GM12873 (cell line): ENCODE measurements around the gene CNOT8.

Experiments
- TF ChIP-seq, protein P1 (sequence below): IDR thresholded peaks from 2 replicates; pipeline ENCODE4 v1.5.1; 2012; ENCODE audit warnings: low read depth, mild to moderate bottlenecking, moderate library complexity, low read length, control low read depth; ENCODE audit not compliant: insufficient read depth; ENCODE audit errors: missing control alignments

CNOT8 gene

DNA sequence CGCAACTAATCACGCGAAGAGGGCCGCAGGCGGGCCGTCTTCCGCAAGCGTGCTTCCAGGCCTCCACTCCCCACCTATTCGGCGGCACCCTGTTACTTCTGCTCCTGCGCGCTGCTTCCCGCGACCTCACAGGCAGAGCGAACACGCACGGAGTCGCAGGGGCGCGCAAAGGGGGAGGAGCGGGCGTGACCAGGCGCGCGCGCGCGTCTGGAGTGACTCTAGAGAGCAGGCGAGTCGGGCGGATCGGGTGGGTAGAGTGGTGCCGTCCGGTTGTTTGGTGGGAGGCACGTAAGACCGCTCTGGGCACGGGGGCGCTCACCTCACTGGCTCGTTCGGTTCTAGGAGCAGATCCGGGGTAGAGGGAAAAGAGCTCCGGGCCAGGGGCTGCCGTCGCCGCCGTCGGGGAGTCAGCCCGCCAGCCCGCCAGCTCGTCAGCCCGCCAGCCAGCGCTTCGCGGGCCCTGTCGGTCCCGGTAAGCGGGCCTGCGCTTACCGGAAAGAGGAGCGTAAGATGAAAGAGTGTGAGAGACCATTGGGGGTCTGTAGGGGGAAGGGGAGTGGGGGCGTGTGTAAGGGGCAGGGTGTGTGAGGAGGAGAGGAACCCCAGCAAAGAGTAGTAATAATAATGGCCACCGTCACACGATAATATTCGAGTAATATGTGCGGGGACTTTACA lies at the start of gene CNOT8:
CNOT8 (plus strand) TSS at position 331 of the 675 bp plus-strand sequence. CDS start 4,652 bp downstream, outside the sequence.
- TF ChIP-seq, protein P1, sequence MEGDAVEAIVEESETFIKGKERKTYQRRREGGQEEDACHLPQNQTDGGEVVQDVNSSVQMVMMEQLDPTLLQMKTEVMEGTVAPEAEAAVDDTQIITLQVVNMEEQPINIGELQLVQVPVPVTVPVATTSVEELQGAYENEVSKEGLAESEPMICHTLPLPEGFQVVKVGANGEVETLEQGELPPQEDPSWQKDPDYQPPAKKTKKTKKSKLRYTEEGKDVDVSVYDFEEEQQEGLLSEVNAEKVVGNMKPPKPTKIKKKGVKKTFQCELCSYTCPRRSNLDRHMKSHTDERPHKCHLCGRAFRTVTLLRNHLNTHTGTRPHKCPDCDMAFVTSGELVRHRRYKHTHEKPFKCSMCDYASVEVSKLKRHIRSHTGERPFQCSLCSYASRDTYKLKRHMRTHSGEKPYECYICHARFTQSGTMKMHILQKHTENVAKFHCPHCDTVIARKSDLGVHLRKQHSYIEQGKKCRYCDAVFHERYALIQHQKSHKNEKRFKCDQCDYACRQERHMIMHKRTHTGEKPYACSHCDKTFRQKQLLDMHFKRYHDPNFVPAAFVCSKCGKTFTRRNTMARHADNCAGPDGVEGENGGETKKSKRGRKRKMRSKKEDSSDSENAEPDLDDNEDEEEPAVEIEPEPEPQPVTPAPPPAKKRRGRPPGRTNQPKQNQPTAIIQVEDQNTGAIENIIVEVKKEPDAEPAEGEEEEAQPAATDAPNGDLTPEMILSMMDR, result no peak

DNA sequence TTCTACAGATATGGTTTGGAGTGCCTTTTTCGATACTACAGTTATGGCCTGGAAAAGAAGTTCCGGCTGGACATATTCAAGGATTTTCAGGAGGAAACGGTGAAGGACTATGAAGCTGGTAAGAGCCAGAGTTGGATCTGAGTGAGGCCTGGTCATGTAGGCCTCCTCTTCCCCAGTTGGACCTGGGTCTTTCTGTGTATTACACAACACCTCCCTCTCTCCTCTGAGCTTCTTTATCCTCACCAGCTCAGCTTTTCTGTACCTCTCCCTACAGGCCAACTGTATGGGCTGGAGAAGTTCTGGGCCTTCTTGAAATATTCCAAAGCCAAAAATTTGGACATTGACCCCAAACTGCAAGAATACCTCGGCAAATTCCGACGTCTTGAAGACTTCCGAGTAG lies 47.2 kb upstream of the CNOT8 start:
- TF ChIP-seq, protein P1, result no peak

DNA sequence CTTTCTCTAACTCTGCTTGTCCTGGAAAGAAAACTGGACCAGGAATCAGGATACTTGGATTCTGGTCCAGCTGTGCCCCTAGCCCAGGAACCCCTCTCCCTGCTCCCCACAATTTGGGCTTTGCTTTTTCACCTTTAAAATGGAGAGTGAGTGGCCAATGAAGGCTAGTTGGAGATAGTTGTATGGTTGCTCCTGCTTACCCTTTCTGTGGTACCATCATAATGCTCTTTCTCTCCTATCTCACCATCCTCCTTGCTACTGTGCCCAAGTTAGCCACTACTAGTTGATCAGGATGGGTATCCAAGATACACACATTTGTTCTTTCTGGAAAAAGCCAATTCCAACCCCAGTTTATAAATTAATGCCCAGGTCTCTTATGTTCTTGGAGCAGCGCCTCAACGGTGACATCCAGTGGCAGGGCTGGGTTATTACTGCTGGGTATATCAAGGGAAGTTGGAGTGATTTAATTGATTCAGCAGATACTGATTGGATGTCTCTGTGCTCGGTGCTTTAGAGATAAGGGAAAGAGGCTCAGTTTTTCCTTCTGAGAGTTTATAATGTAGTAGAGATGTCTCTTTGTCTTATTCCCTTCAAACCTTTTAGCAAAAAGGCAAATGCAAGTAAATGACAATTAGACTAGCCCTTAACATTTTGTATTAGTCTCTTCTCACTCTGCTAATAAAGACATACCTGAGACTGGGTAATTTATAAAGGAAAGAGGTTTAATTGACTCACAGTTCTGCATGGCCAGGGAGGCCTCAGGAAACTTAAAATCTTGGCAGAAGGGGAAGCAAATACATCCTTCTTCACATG lies 46.6 kb upstream of the CNOT8 start:
- TF ChIP-seq, protein P1, result peak; percentile 78

DNA sequence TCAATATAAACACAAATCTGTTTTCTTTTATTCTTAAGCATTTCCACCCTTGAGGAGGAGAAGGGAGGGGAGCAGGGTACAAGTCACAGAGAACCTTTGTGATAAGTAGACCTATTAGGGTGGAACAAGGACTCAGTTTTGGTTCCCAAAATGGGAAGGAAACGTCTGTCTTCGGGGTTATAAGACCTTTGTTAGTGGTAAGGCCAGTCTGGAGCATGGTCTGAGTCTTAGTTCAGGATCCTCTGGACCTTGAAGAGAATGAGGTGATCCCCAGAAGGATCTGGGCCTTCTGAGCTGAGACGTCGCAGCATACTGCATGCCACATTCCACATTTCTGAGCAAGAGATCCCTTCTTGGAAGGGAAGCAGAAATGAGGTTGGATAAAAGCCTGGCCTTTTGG lies 45.3 kb upstream of the CNOT8 start:
- TF ChIP-seq, protein P1, result no peak

DNA sequence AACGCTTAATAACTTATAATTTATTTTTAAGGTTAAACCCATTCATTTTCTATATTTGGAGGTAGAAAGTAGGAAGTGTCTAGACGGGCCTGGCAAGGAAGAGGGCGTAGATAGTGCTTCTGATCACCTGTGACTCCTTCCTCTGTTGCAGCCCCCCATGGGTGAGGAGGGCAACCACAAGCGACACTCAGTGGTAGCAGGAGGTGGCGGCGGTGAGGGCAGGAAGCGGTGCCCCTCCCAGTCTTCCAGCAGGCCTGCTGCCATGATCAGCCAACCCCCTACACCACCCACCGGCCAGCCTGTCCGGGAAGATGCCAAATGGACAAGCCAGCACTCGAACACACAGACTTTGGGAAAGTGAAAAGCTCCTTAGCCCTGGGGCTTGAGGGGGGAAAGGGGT lies 44.7 kb upstream of the CNOT8 start:
- TF ChIP-seq, protein P1, result no peak

DNA sequence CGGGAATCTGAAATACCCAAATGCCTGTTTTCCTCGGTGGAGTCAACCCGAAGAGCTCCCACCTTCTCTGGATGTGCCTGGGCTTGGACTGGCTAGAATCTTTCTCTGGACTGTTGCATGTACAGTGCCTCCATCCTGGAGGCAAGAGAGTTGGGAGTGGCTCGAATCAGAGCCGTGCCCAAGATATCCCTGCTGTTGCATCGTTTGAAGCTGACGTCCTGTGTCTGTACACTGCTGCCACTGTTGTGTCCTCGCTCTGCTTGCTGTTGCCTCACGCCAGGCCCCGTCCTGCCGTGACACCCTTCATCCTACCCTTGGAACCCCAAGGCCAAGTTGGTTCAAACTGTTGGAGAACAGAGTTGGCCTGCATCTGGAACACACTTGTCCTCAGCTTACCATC lies 43.4 kb upstream of the CNOT8 start:
- TF ChIP-seq, protein P1, result no peak

GRCh38 chr5:154815684-154816247 lies 42.7 kb upstream of the CNOT8 start:
- TF ChIP-seq, protein P1, result no peak
